ENCODE results near the gene CUL3.
"Not testable (repeated sequence)": the region's sequence is repeated elsewhere in the genome, so short reads cannot be mapped to it uniquely, and the experiment has no call there.

The CUL3 gene

GRCh38 chr2:224538561-224539138 is 46.5 kb downstream of the CUL3 start:
- no peak for DNase-seq (ENCODE audit: low spot score)

GRCh38 chr2:224532931-224533330 is 52.2 kb downstream of the CUL3 start:
- no peak for DNase-seq (ENCODE audit: low spot score)

- no peak for DNase-seq (ENCODE audit: low spot score)
Observed at GRCh38 chr2:224532441-224532840, 52.7 kb downstream of the CUL3 start.

GRCh38 chr2:224528171-224528570 is 57.0 kb downstream of the CUL3 start:
- no peak for DNase-seq (ENCODE audit: low spot score)

GRCh38 chr2:224525774-224526173 is 59.4 kb downstream of the CUL3 start:
- no peak for DNase-seq (ENCODE audit: low spot score)

- no peak for DNase-seq (ENCODE audit: low spot score)
Observed at GRCh38 chr2:224524657-224525056, 60.5 kb downstream of the CUL3 start.

GRCh38 chr2:224523626-224524577 is 61.3 kb downstream of the CUL3 start:
- no peak for DNase-seq (ENCODE audit: low spot score)

- DNase-seq (ENCODE audit: low spot score), result not testable (repeated sequence)
Observed at GRCh38 chr2:224522483-224522882, 62.7 kb downstream of the CUL3 start.

GRCh38 chr2:224520064-224520463 is 65.1 kb downstream of the CUL3 start:
- no peak for DNase-seq (ENCODE audit: low spot score)

GRCh38 chr2:224518806-224519580 is 66.2 kb downstream of the CUL3 start:
- no peak for DNase-seq (ENCODE audit: low spot score)

GRCh38 chr2:224517963-224518362 is 67.2 kb downstream of the CUL3 start:
- no peak for DNase-seq (ENCODE audit: low spot score)

- DNase-seq (ENCODE audit: low spot score), result not testable (repeated sequence)
Observed at GRCh38 chr2:224516393-224516792, 68.8 kb downstream of the CUL3 start.

- DNase-seq (ENCODE audit: low spot score), result no peak
Observed at GRCh38 chr2:224513991-224514390, 71.2 kb downstream of the CUL3 start.

GRCh38 chr2:224507789-224508188 is 77.4 kb downstream of the CUL3 start:
- DNase-seq (ENCODE audit: low spot score), result no peak

GRCh38 chr2:224506494-224506893 is 78.7 kb downstream of the CUL3 start:
- no peak for DNase-seq (ENCODE audit: low spot score)

GRCh38 chr2:224498991-224499390 is 86.2 kb downstream of the CUL3 start:
- no peak for DNase-seq (ENCODE audit: low spot score)

GRCh38 chr2:224492531-224492930 is 92.6 kb downstream of the CUL3 start:
- DNase-seq (ENCODE audit: low spot score), result no peak

- DNase-seq (ENCODE audit: low spot score), result not testable (repeated sequence)
Observed at GRCh38 chr2:224487940-224488339, 97.2 kb downstream of the CUL3 start.

GRCh38 chr2:224485081-224486014 is 99.8 kb downstream of the CUL3 start:
- not testable (repeated sequence) for DNase-seq (ENCODE audit: low spot score)

GRCh38 chr2:224479826-224480225 is 105.3 kb downstream of the CUL3 start:
- no peak for DNase-seq (ENCODE audit: low spot score)

- no peak for DNase-seq (ENCODE audit: low spot score)
Observed at GRCh38 chr2:224472827-224473226, 112.3 kb downstream of the CUL3 start.
